ENCODE measurements around the gene PKDREJ.

Gene PKDREJ

GRCh38 chr22:46259374-46259773, 3.8 kb downstream of the PKDREJ start:
- H3K4me3 Mint-ChIP-seq: no peak overlapping the region
- H3K27me3 Mint-ChIP-seq: peaks cover 64% of the 10 kb centered on the region
- peaks cover under 1% of the 10 kb centered on the region for H3K36me3 Mint-ChIP-seq (ENCODE audit: low read depth)
- H3K9me3 Mint-ChIP-seq: peaks cover 3% of the 10 kb centered on the region
- no peak overlapping the region for H3K27ac Mint-ChIP-seq
- peaks cover 8% of the 10 kb centered on the region for H3K4me1 Mint-ChIP-seq (ENCODE audit: low read depth)
- DNase-seq: no peak

DNA sequence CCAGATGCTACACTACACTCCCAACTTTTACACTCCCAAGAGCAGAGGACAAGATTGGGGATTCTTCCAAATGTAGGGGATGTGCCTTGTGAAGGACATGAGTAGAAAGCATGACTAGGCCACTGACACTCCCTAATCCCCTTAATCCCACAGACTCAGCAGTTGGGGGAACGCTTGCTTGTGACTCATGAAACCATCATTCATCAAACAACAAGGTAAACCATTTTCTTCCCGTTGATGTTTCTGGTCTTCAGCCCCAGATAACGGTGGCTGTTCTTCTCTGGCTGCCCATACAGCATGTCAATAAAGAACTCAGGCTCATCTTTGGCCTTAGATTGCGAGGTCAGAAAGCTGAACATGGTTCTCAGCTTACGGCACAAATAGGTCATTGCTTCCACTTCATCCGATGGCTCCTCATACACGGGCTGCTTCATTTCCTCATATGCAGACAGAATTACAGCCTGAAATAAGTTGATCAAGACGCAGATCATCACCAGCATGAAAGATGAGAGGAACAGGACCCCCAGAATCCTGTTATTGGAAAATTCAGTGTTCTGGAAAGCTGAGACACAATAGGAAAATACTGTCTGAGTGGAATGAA, 6.7 kb downstream of the PKDREJ start:
- H3K9me3 Mint-ChIP-seq: peaks cover 3% of the 10 kb centered on the region
- H3K36me3 Mint-ChIP-seq (ENCODE audit: low read depth): peaks cover 4% of the 10 kb centered on the region

DNA sequence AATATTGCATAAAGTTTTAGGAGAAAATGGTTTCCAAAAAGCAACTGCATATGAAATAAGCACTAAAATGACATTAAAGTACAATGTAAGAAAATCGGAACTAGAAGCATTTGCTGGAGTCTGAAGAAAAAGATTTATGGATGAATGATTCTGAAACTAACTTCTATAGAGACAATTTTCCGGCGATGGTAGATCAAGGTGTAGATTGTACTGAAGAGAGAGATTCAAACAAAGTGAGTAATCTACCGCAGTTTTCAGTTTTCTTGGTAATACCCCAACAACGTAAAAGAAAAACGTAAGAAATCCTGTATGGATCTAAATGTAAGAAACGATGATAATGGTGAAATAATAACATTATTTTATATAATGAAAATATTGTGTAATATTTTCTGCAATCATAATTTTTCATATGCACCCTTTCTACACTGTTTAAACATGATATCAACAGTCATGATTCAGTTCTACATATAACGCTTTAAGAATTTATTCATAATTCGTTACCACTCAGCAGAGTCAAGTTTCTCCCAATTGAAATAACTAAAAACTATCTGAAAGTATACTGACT, 11.2 kb downstream of the PKDREJ start:
- DNase-seq: no peak
- H3K36me3 Mint-ChIP-seq (ENCODE audit: low read depth): peaks cover 4% of the 10 kb centered on the region
- H3K4me1 Mint-ChIP-seq (ENCODE audit: low read depth): peaks cover 40% of the 10 kb centered on the region
- peak overlapping the region; percentile 79 for H3K4me3 Mint-ChIP-seq
- no peaks in the 10 kb centered on the region for H3K9me3 Mint-ChIP-seq
- no peaks in the 10 kb centered on the region for H3K27me3 Mint-ChIP-seq
- peak overlapping the region; percentile 91 for H3K27ac Mint-ChIP-seq

More for the DNA sequence above, 6.7 kb downstream of the PKDREJ start:
- H3K27ac Mint-ChIP-seq: no peak overlapping the region
- no peak overlapping the region for H3K4me3 Mint-ChIP-seq
- peaks cover 22% of the 10 kb centered on the region for H3K4me1 Mint-ChIP-seq (ENCODE audit: low read depth)
- peaks cover 40% of the 10 kb centered on the region for H3K27me3 Mint-ChIP-seq
- no peak for DNase-seq

DNA sequence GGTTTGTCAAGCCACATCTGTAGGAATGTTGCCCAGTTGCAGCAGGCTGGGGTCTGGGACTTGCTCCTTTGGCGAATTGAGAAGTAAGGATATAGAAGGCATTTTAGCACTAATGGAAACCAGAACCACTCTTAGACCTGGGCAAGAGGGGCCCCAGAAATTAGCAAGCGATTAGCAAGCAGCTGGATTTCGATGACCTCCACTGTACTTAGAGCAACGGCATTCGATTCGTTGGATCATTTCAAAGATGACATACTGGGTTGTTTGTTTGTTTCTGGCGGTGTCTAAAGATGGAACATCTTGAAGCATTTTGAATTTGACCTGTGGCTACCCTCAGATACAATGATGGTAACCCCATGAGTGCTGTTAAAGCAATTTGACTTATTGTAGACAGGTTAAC, 11.9 kb downstream of the PKDREJ start:
- H3K36me3 Mint-ChIP-seq (ENCODE audit: low read depth): peaks cover 8% of the 10 kb centered on the region
- no peaks in the 10 kb centered on the region for H3K27me3 Mint-ChIP-seq
- H3K9me3 Mint-ChIP-seq: no peaks in the 10 kb centered on the region
- peak overlapping the region; percentile 79 for H3K4me3 Mint-ChIP-seq
- no peak for DNase-seq
- peaks cover 40% of the 10 kb centered on the region for H3K4me1 Mint-ChIP-seq (ENCODE audit: low read depth)
- H3K27ac Mint-ChIP-seq: peak overlapping the region; percentile 91

- DNase-seq: no peak
- H3K36me3 Mint-ChIP-seq (ENCODE audit: low read depth): peaks cover 13% of the 10 kb centered on the region
- peaks cover 40% of the 10 kb centered on the region for H3K4me1 Mint-ChIP-seq (ENCODE audit: low read depth)
- H3K27me3 Mint-ChIP-seq: no peaks in the 10 kb centered on the region
- peak overlapping the region; percentile 79 for H3K4me3 Mint-ChIP-seq
- no peaks in the 10 kb centered on the region for H3K9me3 Mint-ChIP-seq
- H3K27ac Mint-ChIP-seq: peak overlapping the region; percentile 91
Observed at GRCh38 chr22:46250783-46251125, 12.4 kb downstream of the PKDREJ start.

DNA sequence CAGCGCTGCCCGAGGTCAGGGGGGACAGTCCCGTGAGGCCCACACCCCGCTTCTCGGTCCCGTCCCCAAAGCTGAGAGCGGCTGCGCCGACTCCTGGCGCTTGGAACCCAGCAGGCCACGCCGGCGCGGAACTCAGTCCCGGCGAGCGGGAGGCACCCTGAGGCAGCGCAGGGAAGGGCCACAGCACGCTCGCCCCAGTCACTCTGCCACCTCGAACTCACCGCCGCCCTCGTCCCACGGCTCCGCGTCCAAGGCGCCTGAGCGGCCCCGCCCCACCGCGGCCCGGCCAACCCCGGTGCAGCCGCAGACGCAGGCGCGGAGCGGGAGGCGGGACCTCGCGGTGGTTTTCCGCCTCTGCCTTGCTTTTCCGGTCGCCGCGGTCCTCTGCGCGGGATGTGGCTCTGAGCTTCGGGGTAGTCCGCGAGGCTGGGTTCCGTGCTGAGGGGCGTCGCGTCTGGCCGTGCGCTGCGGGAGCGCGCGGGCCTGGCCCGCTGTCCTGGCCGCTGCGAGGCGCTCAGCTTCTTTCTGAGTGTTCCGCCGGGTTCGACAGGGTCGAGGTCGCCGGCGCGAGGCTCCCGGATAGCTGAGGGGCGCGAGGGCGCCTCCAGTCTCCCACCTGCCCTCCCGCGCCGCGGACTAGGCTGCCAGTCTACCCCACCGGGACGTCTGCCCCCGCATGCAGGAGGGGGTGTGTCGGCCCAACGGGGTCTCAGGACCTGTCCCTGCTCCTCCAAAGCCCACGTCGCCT, 12.9 kb downstream of the PKDREJ start, which contains the start of gene CDPF1:
Gene CDPF1 (minus strand): TSS at position 259 of the 748 bp plus-strand sequence. CDS start 2,009 bp downstream, outside the sequence.
- peak; percentile 96 for DNase-seq
- Mint-ChIP-seq H3K9me3 (no peaks in the 10 kb centered on the region), H3K36me3 (ENCODE audit: low read depth) (peaks cover 16% of the 10 kb centered on the region), H3K4me3 (peak within 1 kb of the TSS; percentile 79), H3K4me1 (ENCODE audit: low read depth) (peaks cover 40% of the 10 kb centered on the region), H3K27me3 (no peaks in the 10 kb centered on the region), H3K27ac (peak within 1 kb of the TSS; percentile 91)

DNA sequence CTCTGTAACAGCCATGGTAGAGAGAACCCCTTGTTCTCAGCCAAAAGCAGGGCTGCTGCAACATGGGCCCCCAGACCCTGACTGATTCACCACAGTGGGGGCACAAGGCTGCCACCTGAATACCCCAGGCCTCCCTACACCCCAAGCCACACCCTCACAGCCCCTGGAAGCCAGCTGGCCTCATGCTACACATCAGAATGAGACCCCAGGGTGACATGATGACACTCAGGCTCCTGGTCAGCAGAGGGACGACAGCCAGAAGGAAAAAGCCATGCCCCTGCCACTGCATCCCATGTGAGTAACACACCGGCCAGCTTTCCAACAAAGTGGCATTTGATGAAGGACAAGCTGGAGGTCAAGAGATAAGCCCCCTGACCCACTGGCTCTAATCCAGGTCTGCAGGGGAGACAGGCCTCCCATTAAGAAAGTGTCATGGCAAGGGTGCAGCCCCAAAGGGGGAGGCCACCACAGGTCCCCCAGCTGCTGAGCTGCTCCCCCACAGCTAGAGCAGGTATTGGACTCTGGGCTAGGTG, 15.6 kb downstream of the PKDREJ start:
- no peak overlapping the region for H3K4me3 Mint-ChIP-seq
- H3K4me1 Mint-ChIP-seq (ENCODE audit: low read depth): peaks cover 28% of the 10 kb centered on the region
- no peak for DNase-seq
- no peak overlapping the region for H3K27ac Mint-ChIP-seq
- peaks cover 29% of the 10 kb centered on the region for H3K36me3 Mint-ChIP-seq (ENCODE audit: low read depth)
- H3K9me3 Mint-ChIP-seq: no peaks in the 10 kb centered on the region
- no peaks in the 10 kb centered on the region for H3K27me3 Mint-ChIP-seq

DNA sequence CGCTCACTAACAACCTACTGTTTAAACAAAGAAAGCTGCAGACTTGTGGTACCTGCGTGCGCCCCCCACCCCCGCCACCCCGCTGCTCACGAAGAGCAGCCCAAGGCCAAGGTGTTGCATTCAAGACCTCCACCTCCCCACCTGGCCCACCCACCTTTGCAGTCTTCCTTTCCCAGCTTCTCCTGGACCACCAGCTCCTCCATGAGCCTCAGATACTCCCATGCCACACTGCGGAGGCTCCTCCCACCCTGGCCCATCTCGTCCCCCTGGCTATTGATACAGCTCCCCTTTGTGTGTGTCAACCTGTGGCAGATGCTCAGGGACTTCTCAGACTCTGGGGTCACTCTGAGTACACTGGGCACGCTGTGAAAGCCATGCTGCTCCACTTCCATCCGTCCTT, 17.0 kb downstream of the PKDREJ start:
- DNase-seq: no peak
- Mint-ChIP-seq H3K27ac (no peak overlapping the region), H3K4me3 (no peak overlapping the region), H3K9me3 (no peaks in the 10 kb centered on the region), H3K36me3 (ENCODE audit: low read depth) (peaks cover 29% of the 10 kb centered on the region), H3K4me1 (ENCODE audit: low read depth) (peaks cover 15% of the 10 kb centered on the region), H3K27me3 (no peaks in the 10 kb centered on the region)

- peaks cover 29% of the 10 kb centered on the region for H3K36me3 Mint-ChIP-seq (ENCODE audit: low read depth)
- no peaks in the 10 kb centered on the region for H3K9me3 Mint-ChIP-seq
- peaks cover 11% of the 10 kb centered on the region for H3K4me1 Mint-ChIP-seq (ENCODE audit: low read depth)
- no peak overlapping the region for H3K4me3 Mint-ChIP-seq
- no peak overlapping the region for H3K27ac Mint-ChIP-seq
- H3K27me3 Mint-ChIP-seq: no peaks in the 10 kb centered on the region
- no peak for DNase-seq
Observed at GRCh38 chr22:46245511-46245910, 17.6 kb downstream of the PKDREJ start.

GRCh38 chr22:46244771-46245170, 18.4 kb downstream of the PKDREJ start:
- Mint-ChIP-seq H3K4me1 (ENCODE audit: low read depth) (peaks cover 18% of the 10 kb centered on the region), H3K9me3 (no peaks in the 10 kb centered on the region)

DNA sequence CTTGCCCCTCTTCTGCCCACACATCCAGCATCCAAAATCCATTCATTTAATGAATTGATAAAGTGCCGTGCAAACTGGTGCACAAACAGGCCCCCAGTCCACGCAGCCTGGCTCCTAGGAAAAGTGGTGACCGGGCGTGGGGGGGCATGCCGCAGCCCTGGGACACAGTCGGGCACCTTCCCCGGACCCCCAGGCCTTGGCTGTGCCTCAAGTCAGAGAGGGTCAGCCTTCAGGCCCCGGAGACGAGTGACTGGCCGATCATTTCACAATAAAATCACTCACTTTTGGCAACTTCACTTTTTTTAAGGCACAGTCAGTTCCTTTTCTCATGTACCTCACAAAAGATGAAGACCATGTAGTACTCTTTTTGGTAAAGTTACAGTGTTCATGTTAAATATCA, 21.1 kb downstream of the PKDREJ start:
- H3K4me1 Mint-ChIP-seq (ENCODE audit: low read depth): peaks cover 18% of the 10 kb centered on the region
- DNase-seq: no peak
- H3K27ac Mint-ChIP-seq: no peak overlapping the region
- H3K9me3 Mint-ChIP-seq: no peaks in the 10 kb centered on the region
- H3K36me3 Mint-ChIP-seq (ENCODE audit: low read depth): peaks cover 36% of the 10 kb centered on the region
- H3K4me3 Mint-ChIP-seq: no peak overlapping the region
- H3K27me3 Mint-ChIP-seq: no peaks in the 10 kb centered on the region

More at GRCh38 chr22:46244771-46245170, 18.4 kb downstream of the PKDREJ start:
- Mint-ChIP-seq H3K27ac (no peak overlapping the region), H3K36me3 (ENCODE audit: low read depth) (peaks cover 29% of the 10 kb centered on the region), H3K4me3 (no peak overlapping the region), H3K27me3 (no peaks in the 10 kb centered on the region)
- no peak for DNase-seq

GRCh38 chr22:46241396-46242007, 21.6 kb downstream of the PKDREJ start:
- Mint-ChIP-seq H3K27me3 (no peaks in the 10 kb centered on the region), H3K27ac (no peak overlapping the region), H3K4me3 (no peak overlapping the region), H3K36me3 (ENCODE audit: low read depth) (peaks cover 41% of the 10 kb centered on the region), H3K9me3 (no peaks in the 10 kb centered on the region), H3K4me1 (ENCODE audit: low read depth) (peaks cover 18% of the 10 kb centered on the region)
- no peak for DNase-seq

DNA sequence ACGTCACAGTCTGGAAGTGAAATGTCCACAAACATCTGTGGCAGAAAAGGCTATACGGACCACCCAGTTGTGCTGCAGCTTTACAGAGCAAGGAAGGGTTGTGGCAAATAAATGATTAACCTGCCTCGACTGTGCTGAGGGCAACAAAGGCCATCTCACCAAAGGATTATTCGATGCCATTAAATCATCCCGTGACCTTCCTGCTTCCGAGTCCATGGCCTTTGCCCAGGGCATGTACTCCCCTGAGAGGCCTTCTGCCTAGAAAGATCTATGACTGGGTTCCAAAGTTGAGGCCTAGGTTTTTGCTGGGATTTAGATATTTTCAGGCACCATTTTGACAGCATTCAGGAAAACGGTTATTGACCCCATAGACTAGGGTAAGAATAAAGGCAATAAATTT, 22.2 kb downstream of the PKDREJ start:
- Mint-ChIP-seq H3K4me1 (ENCODE audit: low read depth) (peaks cover 18% of the 10 kb centered on the region), H3K4me3 (no peak overlapping the region), H3K9me3 (no peaks in the 10 kb centered on the region), H3K27me3 (no peaks in the 10 kb centered on the region), H3K36me3 (ENCODE audit: low read depth) (peaks cover 38% of the 10 kb centered on the region), H3K27ac (no peak overlapping the region)
- DNase-seq: no peak

DNA sequence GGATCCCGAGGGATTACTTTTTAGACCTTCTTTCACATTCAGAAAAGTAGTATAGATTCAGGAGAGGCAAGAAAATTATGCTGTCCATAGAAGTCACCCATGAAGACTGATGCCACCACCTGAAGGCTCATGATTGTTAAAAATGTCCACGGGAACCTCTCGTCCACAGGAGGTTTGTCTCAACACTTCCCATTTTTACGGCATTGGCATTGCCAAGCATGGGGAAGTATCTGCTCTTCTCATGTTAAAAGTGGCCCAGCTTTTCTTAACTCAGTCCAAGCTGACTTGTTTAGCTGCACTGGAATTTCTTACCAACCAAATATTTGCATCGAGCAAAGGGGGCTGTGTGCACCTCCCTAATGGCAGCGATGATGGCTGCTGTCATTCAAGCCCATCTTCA, 22.6 kb downstream of the PKDREJ start:
- no peak overlapping the region for H3K27ac Mint-ChIP-seq
- DNase-seq: no peak
- H3K4me1 Mint-ChIP-seq (ENCODE audit: low read depth): peaks cover 18% of the 10 kb centered on the region
- no peaks in the 10 kb centered on the region for H3K27me3 Mint-ChIP-seq
- H3K36me3 Mint-ChIP-seq (ENCODE audit: low read depth): peaks cover 37% of the 10 kb centered on the region
- no peak overlapping the region for H3K4me3 Mint-ChIP-seq
- H3K9me3 Mint-ChIP-seq: no peaks in the 10 kb centered on the region
